ENCODE results near the gene SLC8B1. TPM values are rescaled to one million over a fixed set of nuclear protein-coding genes. Genes with fewer than 3 reads are reported as not detected.

The SLC8B1 gene
- polyA plus RNA-seq, 1 donor from 2014 or later, result 1.1 TPM

GRCh38 chr12:113316155-113316554 lies 18.8 kb downstream of the SLC8B1 start:
- H3K4me3 ChIP-seq (ENCODE audit: low read length), result no peak overlapping the region
- no peaks in the 10 kb centered on the region for H3K27me3 ChIP-seq (ENCODE audit: insufficient read depth, low read depth, low read length)
- no peak overlapping the region for H3K9ac ChIP-seq (ENCODE audit: low read length)
- no peaks in the 10 kb centered on the region for H3K36me3 ChIP-seq (ENCODE audit: insufficient read depth, low read length)
- H4K20me1 ChIP-seq (ENCODE audit: insufficient read depth), result no peaks in the 10 kb centered on the region
- H3K9me2 ChIP-seq (ENCODE audit: insufficient read depth, low read length), result no peaks in the 10 kb centered on the region
- H3K4me2 ChIP-seq (ENCODE audit: low read length), result no peak overlapping the region
- H2AFZ ChIP-seq (ENCODE audit: low read depth, low read length), result no peak overlapping the region
- no peaks in the 10 kb centered on the region for H3K79me2 ChIP-seq (replicated peaks; ENCODE audit: insufficient read depth, low read length)
- H3F3A ChIP-seq (ENCODE audit: insufficient read depth, low read length, poor library complexity, severe bottlenecking), result no peaks in the 10 kb centered on the region
- H3K27ac ChIP-seq (ENCODE audit: low read length), result no peak overlapping the region
- TF ChIP-seq MXI1 (conservative IDR thresholded peaks at IDR 0.05; ENCODE audit: poor library complexity, severe bottlenecking), result no peak
- TF ChIP-seq POLR2AphosphoS5 (IDR thresholded peaks at IDR 0.05), result no peak
- no peak for TF ChIP-seq TAF1 (IDR thresholded peaks at IDR 0.05; ENCODE audit: low read depth)
- no peak for TF ChIP-seq EZH2 (IDR thresholded peaks at IDR 0.05; ENCODE audit: borderline replicate concordance, insufficient read depth, low read length, poor library complexity, severe bottlenecking)
- no peak for TF ChIP-seq EP300 (conservative IDR thresholded peaks at IDR 0.05; ENCODE audit: poor library complexity, severe bottlenecking)
- TF ChIP-seq SMC3 (conservative IDR thresholded peaks at IDR 0.05; ENCODE audit: poor library complexity), result no peak
- TF ChIP-seq RAD21 (conservative IDR thresholded peaks at IDR 0.05), result no peak
- TF ChIP-seq, protein P1, sequence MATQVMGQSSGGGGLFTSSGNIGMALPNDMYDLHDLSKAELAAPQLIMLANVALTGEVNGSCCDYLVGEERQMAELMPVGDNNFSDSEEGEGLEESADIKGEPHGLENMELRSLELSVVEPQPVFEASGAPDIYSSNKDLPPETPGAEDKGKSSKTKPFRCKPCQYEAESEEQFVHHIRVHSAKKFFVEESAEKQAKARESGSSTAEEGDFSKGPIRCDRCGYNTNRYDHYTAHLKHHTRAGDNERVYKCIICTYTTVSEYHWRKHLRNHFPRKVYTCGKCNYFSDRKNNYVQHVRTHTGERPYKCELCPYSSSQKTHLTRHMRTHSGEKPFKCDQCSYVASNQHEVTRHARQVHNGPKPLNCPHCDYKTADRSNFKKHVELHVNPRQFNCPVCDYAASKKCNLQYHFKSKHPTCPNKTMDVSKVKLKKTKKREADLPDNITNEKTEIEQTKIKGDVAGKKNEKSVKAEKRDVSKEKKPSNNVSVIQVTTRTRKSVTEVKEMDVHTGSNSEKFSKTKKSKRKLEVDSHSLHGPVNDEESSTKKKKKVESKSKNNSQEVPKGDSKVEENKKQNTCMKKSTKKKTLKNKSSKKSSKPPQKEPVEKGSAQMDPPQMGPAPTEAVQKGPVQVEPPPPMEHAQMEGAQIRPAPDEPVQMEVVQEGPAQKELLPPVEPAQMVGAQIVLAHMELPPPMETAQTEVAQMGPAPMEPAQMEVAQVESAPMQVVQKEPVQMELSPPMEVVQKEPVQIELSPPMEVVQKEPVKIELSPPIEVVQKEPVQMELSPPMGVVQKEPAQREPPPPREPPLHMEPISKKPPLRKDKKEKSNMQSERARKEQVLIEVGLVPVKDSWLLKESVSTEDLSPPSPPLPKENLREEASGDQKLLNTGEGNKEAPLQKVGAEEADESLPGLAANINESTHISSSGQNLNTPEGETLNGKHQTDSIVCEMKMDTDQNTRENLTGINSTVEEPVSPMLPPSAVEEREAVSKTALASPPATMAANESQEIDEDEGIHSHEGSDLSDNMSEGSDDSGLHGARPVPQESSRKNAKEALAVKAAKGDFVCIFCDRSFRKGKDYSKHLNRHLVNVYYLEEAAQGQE (IDR thresholded peaks at IDR 0.05; ENCODE audit: borderline replicate concordance), result no peak
- TF ChIP-seq CTCF (IDR thresholded peaks at IDR 0.05; ENCODE audit: poor library complexity, severe bottlenecking), result no peak
- no peaks in the 10 kb centered on the region for H3K9me3 ChIP-seq (ENCODE audit: low read length)

GRCh38 chr12:113315358-113315757 lies 19.6 kb downstream of the SLC8B1 start:
- Histone ChIP-seq H3K27ac (ENCODE audit: low read length) (no peak overlapping the region), H3K27me3 (ENCODE audit: insufficient read depth, low read depth, low read length) (no peaks in the 10 kb centered on the region), H2AFZ (ENCODE audit: low read depth, low read length) (no peak overlapping the region), H4K20me1 (ENCODE audit: insufficient read depth) (no peaks in the 10 kb centered on the region), H3K9me2 (ENCODE audit: insufficient read depth, low read length) (no peaks in the 10 kb centered on the region), H3F3A (ENCODE audit: insufficient read depth, low read length, poor library complexity, severe bottlenecking) (no peaks in the 10 kb centered on the region), H3K79me2 (replicated peaks; ENCODE audit: insufficient read depth, low read length) (no peaks in the 10 kb centered on the region), H3K36me3 (ENCODE audit: insufficient read depth, low read length) (no peaks in the 10 kb centered on the region), H3K9ac (ENCODE audit: low read length) (no peak overlapping the region), H3K4me3 (ENCODE audit: low read length) (no peak overlapping the region), H3K4me2 (ENCODE audit: low read length) (no peak overlapping the region), H3K9me3 (ENCODE audit: low read length) (no peaks in the 10 kb centered on the region)
- no peak for TF ChIP-seq EZH2 (IDR thresholded peaks at IDR 0.05; ENCODE audit: borderline replicate concordance, insufficient read depth, low read length, poor library complexity, severe bottlenecking)
- no peak for TF ChIP-seq SMC3 (conservative IDR thresholded peaks at IDR 0.05; ENCODE audit: poor library complexity)
- no peak for TF ChIP-seq CTCF (IDR thresholded peaks at IDR 0.05; ENCODE audit: poor library complexity, severe bottlenecking)
- TF ChIP-seq TAF1 (IDR thresholded peaks at IDR 0.05; ENCODE audit: low read depth), result no peak
- TF ChIP-seq, protein P1 (IDR thresholded peaks at IDR 0.05; ENCODE audit: borderline replicate concordance), result no peak
- no peak for TF ChIP-seq MXI1 (conservative IDR thresholded peaks at IDR 0.05; ENCODE audit: poor library complexity, severe bottlenecking)
- no peak for TF ChIP-seq RAD21 (conservative IDR thresholded peaks at IDR 0.05)
- TF ChIP-seq POLR2AphosphoS5 (IDR thresholded peaks at IDR 0.05), result no peak
- TF ChIP-seq EP300 (conservative IDR thresholded peaks at IDR 0.05; ENCODE audit: poor library complexity, severe bottlenecking), result no peak

All from neural cell (in vitro differentiated cells).